KMS-11 (cell line): Measurements from ENCODE around the gene PTPRN2.

ENCODE experiments used
- H2AFZ ChIP-seq: fragments of 200-600 bp; sonication (generic); 2 replicates; pipeline ENCODE4 v1.6.1; 2016; ENCODE audit warnings: antibody characterized with exemption, mixed run types, low read depth
- H3K27ac ChIP-seq: fragments of 200-600 bp; sonication (generic); 2 replicates; pipeline ENCODE4 v1.6.1; 2016; ENCODE audit warnings: mild to moderate bottlenecking, mixed run types
- H3K27me3 ChIP-seq: fragments of 200-600 bp; sonication (generic); 2 replicates; pipeline ENCODE4 v1.6.1; 2017; ENCODE audit warnings: mild to moderate bottlenecking, low read depth, mixed run types, moderate library complexity; ENCODE audit not compliant: insufficient read depth
- H3K36me3 ChIP-seq: fragments of 200-600 bp; sonication (generic); 2 replicates; pipeline ENCODE4 v1.6.1; 2017; ENCODE audit warnings: mild to moderate bottlenecking, mixed run types; ENCODE audit not compliant: insufficient read depth
- H3K4me1 ChIP-seq: fragments of 200-600 bp; sonication (generic); 2 replicates; pipeline ENCODE4 v1.6.1; 2016; ENCODE audit warnings: mild to moderate bottlenecking, low read depth, mixed run types; ENCODE audit not compliant: poor library complexity, severe bottlenecking
- H3K4me2 ChIP-seq: fragments of 200-600 bp; sonication (generic); 2 replicates; pipeline ENCODE4 v1.7.0; 2016; ENCODE audit warnings: mild to moderate bottlenecking, mixed run types
- H3K4me3 ChIP-seq: fragments of 200-600 bp; sonication (generic); IDR thresholded peaks from 2 replicates; pipeline ENCODE4 v1.6.1; 2017; ENCODE audit warnings: low read depth, low read length, mixed read lengths; ENCODE audit not compliant: insufficient read depth
- H3K79me2 ChIP-seq: fragments of 200-600 bp; sonication (generic); 2 replicates; pipeline ENCODE4 v1.6.1; 2016; ENCODE audit warnings: low read depth, mixed run types; ENCODE audit not compliant: insufficient read depth
- H3K9ac ChIP-seq: fragments of 200-600 bp; sonication (generic); 2 replicates; pipeline ENCODE4 v1.6.1; 2016; ENCODE audit warnings: mild to moderate bottlenecking, mixed run types
- H4K20me1 ChIP-seq: fragments of 200-600 bp; sonication (generic); 2 replicates; pipeline ENCODE4 v1.6.1; 2016; ENCODE audit warnings: mild to moderate bottlenecking, mixed run types; ENCODE audit not compliant: insufficient read depth
- TF ChIP-seq, protein P1 (sequence below): fragments of 200-600 bp; sonication (generic); conservative IDR thresholded peaks from 2 replicates; pipeline ENCODE4 v1.6.1; 2017; ENCODE audit warnings: low read depth, mild to moderate bottlenecking, antibody characterized with exemption, low read length, moderate library complexity, mixed read lengths

Gene PTPRN2

DNA sequence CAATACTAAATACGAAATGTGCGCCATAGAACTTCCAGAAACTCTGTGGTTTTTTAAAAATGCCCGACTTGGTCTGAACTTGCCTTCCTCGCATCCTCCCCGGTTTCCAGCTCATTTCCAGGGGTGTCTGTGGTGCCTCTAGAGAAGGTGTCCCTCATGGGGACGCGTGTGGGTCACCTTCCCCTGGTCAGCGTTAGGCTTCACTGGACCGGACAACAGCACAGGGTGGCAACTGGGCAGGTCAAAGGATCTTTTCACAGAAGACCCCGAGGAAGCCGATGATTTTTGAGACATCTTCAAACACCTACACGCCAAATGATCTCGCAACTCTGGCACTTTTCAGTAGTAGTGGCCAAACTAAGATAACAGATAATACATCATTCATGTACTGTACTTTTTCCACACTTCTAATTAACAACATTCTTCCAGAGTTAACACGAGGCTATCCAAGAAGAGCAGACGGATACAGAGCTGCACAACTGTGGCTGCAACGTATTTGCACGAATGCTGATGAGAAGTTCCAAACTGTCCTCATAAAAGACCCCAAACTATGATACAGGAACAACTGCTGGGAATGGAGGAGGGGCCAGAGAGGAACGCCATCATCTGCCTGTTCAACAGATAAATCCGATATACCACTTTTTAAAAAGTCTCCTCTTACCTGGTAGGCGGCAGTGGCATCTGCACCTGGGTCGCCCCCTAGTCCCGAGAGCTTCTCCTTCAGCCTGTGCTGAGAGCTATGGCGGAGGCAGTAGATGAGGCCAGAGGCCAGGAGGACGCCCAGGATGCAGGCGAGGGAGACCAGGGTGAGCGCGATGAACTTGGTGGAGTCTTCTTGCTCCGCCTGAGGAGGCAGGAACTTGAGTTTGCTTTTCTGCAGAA, 905.3 kb downstream of the PTPRN2 start:
- Histone ChIP-seq H3K27ac (no peak overlapping the region), H2AFZ (no peak overlapping the region), H3K9ac (no peak overlapping the region), H3K79me2 (no peaks in the 10 kb centered on the region), H3K27me3 (peaks cover 47% of the 10 kb centered on the region; the same call in 1 of the 2 replicates), H3K4me2 (no peak overlapping the region), H3K4me1 (no peaks in the 10 kb centered on the region), H3K4me3 (no peak overlapping the region), H3K36me3 (no peaks in the 10 kb centered on the region), H4K20me1 (no peaks in the 10 kb centered on the region)
- TF ChIP-seq, protein P1, sequence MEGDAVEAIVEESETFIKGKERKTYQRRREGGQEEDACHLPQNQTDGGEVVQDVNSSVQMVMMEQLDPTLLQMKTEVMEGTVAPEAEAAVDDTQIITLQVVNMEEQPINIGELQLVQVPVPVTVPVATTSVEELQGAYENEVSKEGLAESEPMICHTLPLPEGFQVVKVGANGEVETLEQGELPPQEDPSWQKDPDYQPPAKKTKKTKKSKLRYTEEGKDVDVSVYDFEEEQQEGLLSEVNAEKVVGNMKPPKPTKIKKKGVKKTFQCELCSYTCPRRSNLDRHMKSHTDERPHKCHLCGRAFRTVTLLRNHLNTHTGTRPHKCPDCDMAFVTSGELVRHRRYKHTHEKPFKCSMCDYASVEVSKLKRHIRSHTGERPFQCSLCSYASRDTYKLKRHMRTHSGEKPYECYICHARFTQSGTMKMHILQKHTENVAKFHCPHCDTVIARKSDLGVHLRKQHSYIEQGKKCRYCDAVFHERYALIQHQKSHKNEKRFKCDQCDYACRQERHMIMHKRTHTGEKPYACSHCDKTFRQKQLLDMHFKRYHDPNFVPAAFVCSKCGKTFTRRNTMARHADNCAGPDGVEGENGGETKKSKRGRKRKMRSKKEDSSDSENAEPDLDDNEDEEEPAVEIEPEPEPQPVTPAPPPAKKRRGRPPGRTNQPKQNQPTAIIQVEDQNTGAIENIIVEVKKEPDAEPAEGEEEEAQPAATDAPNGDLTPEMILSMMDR, result no peak

DNA sequence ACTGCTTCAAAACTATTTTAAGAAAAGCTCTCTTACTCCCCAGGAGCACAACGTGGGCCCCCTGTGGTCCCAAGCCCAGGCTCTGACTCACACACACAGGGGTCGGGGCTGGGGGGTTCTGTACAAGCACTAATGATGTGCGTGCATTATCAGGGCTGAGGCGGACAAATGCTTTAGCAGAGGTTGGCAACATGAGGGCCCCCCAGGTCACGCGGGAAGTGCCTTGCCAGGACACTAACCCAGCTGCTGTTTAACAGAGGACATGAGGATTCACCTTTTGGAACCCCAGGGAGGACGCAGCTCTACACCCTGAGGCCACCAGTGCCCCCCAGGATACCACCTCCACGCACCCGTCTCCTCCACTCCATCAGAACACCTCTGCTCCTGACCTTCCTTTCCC, 908.0 kb downstream of the PTPRN2 start:
- Histone ChIP-seq H3K9ac (no peak overlapping the region), H4K20me1 (no peaks in the 10 kb centered on the region), H3K27ac (no peak overlapping the region), H3K4me1 (no peaks in the 10 kb centered on the region), H3K79me2 (no peaks in the 10 kb centered on the region), H3K4me2 (no peak overlapping the region), H3K27me3 (peaks cover 48% of the 10 kb centered on the region; the same call in 1 of the 2 replicates), H2AFZ (no peak overlapping the region), H3K36me3 (no peaks in the 10 kb centered on the region), H3K4me3 (no peak overlapping the region)
- TF ChIP-seq, protein P1, result no peak

DNA sequence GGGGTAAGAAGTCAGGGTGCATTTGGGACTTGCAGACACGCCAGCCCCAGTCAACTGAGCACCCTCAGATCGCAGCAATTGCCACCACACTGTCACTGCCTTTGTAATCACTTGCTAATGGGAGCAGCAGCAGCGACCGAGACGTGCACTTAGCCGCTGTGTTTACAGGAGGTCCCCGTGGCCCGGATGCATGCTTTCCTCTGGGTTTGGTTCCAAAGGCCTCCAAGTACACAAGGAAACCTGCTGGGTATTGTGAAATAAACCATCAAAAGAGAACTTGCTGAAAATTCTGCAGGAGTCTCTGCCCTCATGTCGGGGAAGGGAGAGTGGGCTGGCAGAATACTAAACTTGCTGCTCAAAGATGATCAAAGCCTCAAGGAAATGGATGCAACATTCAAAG, 909.1 kb downstream of the PTPRN2 start:
- Histone ChIP-seq H3K4me2 (no peak overlapping the region), H3K4me1 (no peaks in the 10 kb centered on the region), H3K9ac (no peak overlapping the region), H3K27ac (no peak overlapping the region), H3K27me3 (peaks cover 46% of the 10 kb centered on the region; the same call in 1 of the 2 replicates), H2AFZ (no peak overlapping the region), H4K20me1 (no peaks in the 10 kb centered on the region), H3K36me3 (no peaks in the 10 kb centered on the region), H3K79me2 (no peaks in the 10 kb centered on the region), H3K4me3 (no peak overlapping the region)
- TF ChIP-seq, protein P1, result no peak

DNA sequence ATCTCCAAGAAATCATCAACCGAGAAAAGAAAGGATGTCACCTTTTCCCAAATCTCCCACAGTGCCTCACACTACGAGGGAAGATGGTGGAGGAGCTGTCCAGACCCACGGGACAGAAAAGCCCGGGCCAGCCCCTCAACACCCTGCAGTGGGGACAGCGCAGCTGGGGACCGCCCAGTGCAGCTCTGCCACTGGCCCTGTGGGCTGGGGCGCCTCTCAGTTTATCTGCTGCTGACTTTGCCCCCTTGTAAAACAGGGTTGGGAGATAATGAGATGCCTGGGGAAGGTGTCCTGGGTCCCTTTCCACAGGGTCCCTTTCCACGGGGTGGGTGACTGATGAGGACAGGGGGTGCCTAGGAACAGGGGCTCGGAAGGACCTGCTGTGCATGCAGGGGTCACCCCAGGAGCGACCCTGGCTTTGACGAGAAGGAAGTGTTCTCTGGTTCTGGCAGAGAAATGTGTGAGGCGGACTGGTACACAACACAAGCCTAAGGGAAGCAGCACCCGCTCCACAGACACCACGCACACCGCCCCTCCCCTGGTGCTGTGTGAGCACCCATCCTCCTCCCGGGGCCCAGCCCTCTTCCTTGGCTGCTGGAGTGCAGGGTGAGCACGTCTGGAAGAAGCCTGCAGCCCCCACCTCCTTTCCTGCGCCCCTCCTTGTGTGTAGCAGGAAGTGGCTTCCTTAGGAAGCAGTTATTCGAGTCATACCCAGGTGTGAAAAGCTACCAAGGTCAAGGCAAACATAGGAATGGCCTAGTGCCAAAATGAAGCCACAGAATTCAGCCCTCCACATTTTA, 911.0 kb downstream of the PTPRN2 start:
- H4K20me1 ChIP-seq, result no peaks in the 10 kb centered on the region
- no peaks in the 10 kb centered on the region for H3K79me2 ChIP-seq
- peaks cover 41% of the 10 kb centered on the region; the same call in 1 of the 2 replicates for H3K27me3 ChIP-seq
- H3K36me3 ChIP-seq, result no peaks in the 10 kb centered on the region
- no peak overlapping the region for H3K4me3 ChIP-seq
- no peaks in the 10 kb centered on the region for H3K4me1 ChIP-seq
- no peak overlapping the region for H2AFZ ChIP-seq
- no peak overlapping the region for H3K9ac ChIP-seq
- H3K4me2 ChIP-seq, result no peak overlapping the region
- TF ChIP-seq, protein P1, result no peak
- no peak overlapping the region for H3K27ac ChIP-seq
